Chondrocyte (in vitro differentiated cells): ENCODE results near the gene DGKI. TPM values are rescaled to one million over a fixed set of nuclear protein-coding genes. Genes with fewer than 3 reads are reported as not detected.

Experiments
- DNase-seq: peaks from one replicate; pipeline ENCODE4 v3.0.0; 2021; ENCODE audit warnings: mixed read lengths, low spot score
- H3K27ac Mint-ChIP-seq: one replicate; pipeline ENCODE4 v1.8.0; 2021; ENCODE audit warnings: mild to moderate bottlenecking, moderate library complexity, mixed read lengths; ENCODE audit not compliant: unreplicated experiment
- H3K27me3 Mint-ChIP-seq: 2 replicates; pipeline ENCODE4 v1.8.0; 2021; ENCODE audit warnings: low read depth, mixed read lengths
- H3K36me3 Mint-ChIP-seq: 2 replicates; pipeline ENCODE4 v1.8.0; 2021; ENCODE audit warnings: low read depth, mixed read lengths
- H3K4me1 Mint-ChIP-seq: 2 replicates; pipeline ENCODE4 v1.8.0; 2021; ENCODE audit warnings: low read depth, mild to moderate bottlenecking, mixed read lengths
- H3K4me3 Mint-ChIP-seq: one replicate; pipeline ENCODE4 v1.8.0; 2021; ENCODE audit warnings: mild to moderate bottlenecking, moderate library complexity, mixed read lengths; ENCODE audit not compliant: unreplicated experiment
- H3K9me3 Mint-ChIP-seq: 2 replicates; pipeline ENCODE4 v1.8.0; 2021; ENCODE audit warnings: low read depth, mixed read lengths
- CTCF ChIP-seq: fragments of 200-600 bp; sonication (generic); IDR thresholded peaks from 2 replicates; pipeline ENCODE4 v1.5.0; 2021; ENCODE audit warnings: antibody characterized with exemption, mild to moderate bottlenecking, moderate library complexity
- total RNA-seq: library from RNA; stranded (reverse); gene quantifications from 3 replicates; pipeline ENCODE4 v1.2.1, GENCODE V29; 2021

Gene DGKI
- total RNA-seq, 1 donor from 2014 or later = 15.3 TPM

GRCh38 chr7:137704723-137705122, 142.1 kb downstream of the DGKI start:
- no peak for TF ChIP-seq CTCF
- Mint-ChIP-seq H3K9me3 (peaks cover 12% of the 10 kb centered on the region), H3K27ac (no peak overlapping the region), H3K4me1 (peaks cover 7% of the 10 kb centered on the region), H3K4me3 (no peak overlapping the region), H3K36me3 (peaks cover 24% of the 10 kb centered on the region), H3K27me3 (no peaks in the 10 kb centered on the region)
- DNase-seq = no peak

GRCh38 chr7:137703291-137704010, 143.3 kb downstream of the DGKI start:
- Mint-ChIP-seq H3K27ac (no peak overlapping the region), H3K27me3 (no peaks in the 10 kb centered on the region), H3K9me3 (peaks cover 12% of the 10 kb centered on the region), H3K36me3 (peaks cover 26% of the 10 kb centered on the region), H3K4me3 (no peak overlapping the region), H3K4me1 (peaks cover 7% of the 10 kb centered on the region)
- no peak for DNase-seq
- TF ChIP-seq CTCF = no peak

- Mint-ChIP-seq H3K27me3 (no peaks in the 10 kb centered on the region), H3K27ac (peak overlapping the region; percentile 13), H3K9me3 (no peaks in the 10 kb centered on the region), H3K4me1 (peaks cover 46% of the 10 kb centered on the region), H3K36me3 (peaks cover 11% of the 10 kb centered on the region), H3K4me3 (no peak overlapping the region)
- DNase-seq = no peak
- no peak for TF ChIP-seq CTCF
Observed at GRCh38 chr7:137696988-137697387, 149.8 kb downstream of the DGKI start.

- H3K27ac Mint-ChIP-seq = peak overlapping the region; percentile 28
- H3K4me3 Mint-ChIP-seq = no peak overlapping the region
- peaks cover 11% of the 10 kb centered on the region for H3K36me3 Mint-ChIP-seq
- no peaks in the 10 kb centered on the region for H3K9me3 Mint-ChIP-seq
- TF ChIP-seq CTCF = no peak
- DNase-seq = no peak
- H3K27me3 Mint-ChIP-seq = no peaks in the 10 kb centered on the region
- peaks cover 51% of the 10 kb centered on the region for H3K4me1 Mint-ChIP-seq
Observed at GRCh38 chr7:137696376-137696775, 150.4 kb downstream of the DGKI start.

GRCh38 chr7:137695942-137696341, 150.8 kb downstream of the DGKI start:
- TF ChIP-seq CTCF = no peak

More at GRCh38 chr7:137695942-137696341, 150.8 kb downstream of the DGKI start:
- Mint-ChIP-seq H3K27ac (peak overlapping the region; percentile 28), H3K9me3 (no peaks in the 10 kb centered on the region), H3K4me1 (peaks cover 55% of the 10 kb centered on the region), H3K27me3 (no peaks in the 10 kb centered on the region), H3K4me3 (no peak overlapping the region), H3K36me3 (peaks cover 10% of the 10 kb centered on the region)
- DNase-seq = no peak
